ENCODE data around the gene CEACAM19. TPM values are rescaled to one million over a fixed set of nuclear protein-coding genes. Genes with fewer than 3 reads are reported as not detected.

The CEACAM19 gene
- total and polyA plus RNA-seq, 2 of the 13 experiments (the other 11 are each of a cell fraction or from before 2014, with no cell fraction given) = 1.3 to 4.0 TPM

GRCh38 chr19:44643605-44644401 is 27.5 kb upstream of the CEACAM19 start, which contains the start of gene PVR (continued):
- TF ChIP-seq STAT6 (CRISPR knock-in tag; IDR thresholded peaks at IDR 0.05; ENCODE audit: borderline replicate concordance) (no peak; the same call in 1 of the 2 replicates), REST (IDR thresholded peaks at IDR 0.05; ENCODE audit: borderline replicate concordance in 1 of 2, low read depth in 1 of 2, low read length in 2 of 2) (no peak; a peak in 1 of 4 replicates), KDM5B (CRISPR knock-in tag; IDR thresholded peaks at IDR 0.05; ENCODE audit: borderline replicate concordance) (peak; percentile 79), TBX2 (CRISPR knock-in tag; IDR thresholded peaks at IDR 0.05; ENCODE audit: borderline replicate concordance) (peak; percentile 65; the same call in 1 of the 2 replicates), AKNA (CRISPR knock-in tag; IDR thresholded peaks at IDR 0.05; ENCODE audit: borderline replicate concordance) (no peak), CENPBD1 (CRISPR knock-in tag; IDR thresholded peaks at IDR 0.05; ENCODE audit: borderline replicate concordance, low read depth) (no peak), U2AF1 (optimal IDR thresholded peaks at IDR 0.05; ENCODE audit: low read depth, low read length) (no peak), ZNF232 (CRISPR knock-in tag; IDR thresholded peaks at IDR 0.05; ENCODE audit: borderline replicate concordance) (no peak), HOXA7 (CRISPR knock-in tag; IDR thresholded peaks at IDR 0.05) (no peak), POGK (CRISPR knock-in tag; conservative IDR thresholded peaks at IDR 0.05) (no peak), HDAC1 (CRISPR knock-in tag; IDR thresholded peaks at IDR 0.05) (peak; percentile 74)
